GM21423 (cell line): ENCODE results near the gene SLC24A1.
"Not testable (repeated sequence)": the region's sequence is repeated elsewhere in the genome, so short reads cannot be mapped to it uniquely, and the experiment has no call there.

Experiments used
- ATAC-seq: cut with Tn5 transposase; IDR thresholded peaks from one replicate; pipeline ENCODE4 v1.9.1; 2021; ENCODE audit warnings: mild to moderate bottlenecking, moderate library complexity; ENCODE audit not compliant: unreplicated experiment

SLC24A1 gene

DNA sequence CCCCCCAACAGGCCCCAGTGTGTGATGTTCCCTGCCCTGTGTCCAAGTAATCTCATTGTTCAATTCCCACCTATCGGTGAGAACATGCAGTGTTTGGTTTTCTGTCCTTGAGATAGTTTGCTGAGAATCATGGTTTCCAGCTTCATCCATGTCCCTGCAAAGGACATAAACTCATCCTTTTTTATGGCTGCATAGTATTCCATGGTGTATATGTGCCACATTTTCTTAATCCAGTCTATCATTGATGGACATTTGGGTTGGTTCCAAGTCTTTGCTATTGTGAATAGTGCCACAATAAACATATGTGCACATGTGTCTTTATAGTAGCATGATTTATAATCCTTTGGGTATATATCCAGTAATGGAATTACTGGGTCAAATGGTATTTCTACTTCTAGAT, 5.9 kb upstream of the SLC24A1 start:
- not testable (repeated sequence) for ATAC-seq

GRCh38 chr15:65618560-65619109, 3.1 kb upstream of the SLC24A1 start:
- no peak for ATAC-seq

DNA sequence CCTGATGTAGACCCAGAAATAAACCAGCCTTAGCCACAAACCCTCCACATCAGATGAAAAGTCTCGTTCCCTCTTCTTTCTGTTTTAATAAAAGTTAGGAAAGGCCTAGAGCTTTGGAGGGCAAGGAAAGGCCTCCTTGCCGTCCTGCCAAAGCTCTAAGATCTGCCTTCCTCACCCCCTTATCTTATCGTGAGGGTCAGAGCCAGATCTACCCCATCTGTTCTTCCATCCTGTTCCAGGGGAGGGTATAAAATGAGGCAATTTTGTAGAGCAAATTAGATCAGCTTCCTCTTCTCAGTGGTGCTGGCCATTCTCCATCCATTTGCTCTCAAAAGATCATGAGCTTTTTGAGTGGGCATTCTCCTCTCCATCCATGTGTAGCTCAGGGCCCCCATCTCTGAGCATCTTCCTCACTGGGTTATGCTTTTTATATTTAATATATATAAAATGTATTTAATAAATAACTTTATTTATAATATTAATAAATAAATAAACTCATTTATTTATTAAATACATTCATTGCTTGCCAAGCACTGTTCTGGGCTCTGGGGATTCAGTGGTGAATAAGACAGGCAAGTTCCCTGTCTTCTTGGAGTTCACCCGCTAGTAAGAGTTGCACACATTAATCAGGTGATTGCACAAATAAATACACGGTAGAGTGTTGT, 2.0 kb upstream of the SLC24A1 start:
- no peak for ATAC-seq

- no peak for ATAC-seq
Observed at GRCh38 chr15:65620833-65621232, 905 bp upstream of the SLC24A1 start.

DNA sequence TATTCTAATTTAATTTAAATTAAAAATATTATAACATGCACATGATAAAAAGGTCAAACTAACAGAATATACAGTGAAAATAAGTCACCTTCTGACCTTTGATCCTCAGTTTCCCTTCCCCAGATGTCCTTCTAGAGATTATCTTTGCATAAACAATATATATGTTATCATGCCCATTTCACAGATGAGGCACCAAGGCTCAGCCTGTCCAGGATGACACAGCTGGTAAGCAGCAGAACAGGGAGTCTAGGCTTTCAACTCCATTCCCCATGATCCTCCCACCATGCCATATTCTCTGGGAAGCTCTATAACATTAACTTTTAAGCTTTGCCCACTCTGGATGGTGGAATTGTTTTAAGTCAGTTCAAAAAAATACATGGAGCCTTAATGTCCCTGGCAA, 1.4 kb downstream of the SLC24A1 start:
- no peak for ATAC-seq

GRCh38 chr15:65626856-65627255, 5.1 kb downstream of the SLC24A1 start:
- no peak for ATAC-seq

DNA sequence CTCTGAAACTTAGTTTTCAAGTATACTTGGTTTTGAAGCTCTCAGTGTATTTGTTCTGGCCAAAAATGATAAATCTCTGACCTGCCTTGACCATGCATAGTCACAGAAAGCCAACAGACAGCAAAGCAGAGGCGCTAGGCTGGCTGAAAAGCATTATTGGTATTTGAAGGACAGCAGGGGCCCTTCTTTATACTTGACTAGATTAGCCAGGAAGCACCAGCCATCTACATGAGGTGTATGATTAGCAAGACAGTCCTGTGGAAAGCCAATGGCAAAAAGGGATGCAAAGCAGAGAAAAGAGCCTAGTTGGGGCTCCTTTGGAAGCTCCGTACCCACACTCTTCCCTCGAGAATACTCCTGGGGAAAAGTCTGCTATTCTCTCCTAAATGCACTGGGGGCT, 7.8 kb downstream of the SLC24A1 start:
- no peak for ATAC-seq

GRCh38 chr15:65630760-65631159, 9.0 kb downstream of the SLC24A1 start:
- no peak for ATAC-seq

GRCh38 chr15:65631503-65631902, 9.8 kb downstream of the SLC24A1 start:
- peak; percentile 55 for ATAC-seq

DNA sequence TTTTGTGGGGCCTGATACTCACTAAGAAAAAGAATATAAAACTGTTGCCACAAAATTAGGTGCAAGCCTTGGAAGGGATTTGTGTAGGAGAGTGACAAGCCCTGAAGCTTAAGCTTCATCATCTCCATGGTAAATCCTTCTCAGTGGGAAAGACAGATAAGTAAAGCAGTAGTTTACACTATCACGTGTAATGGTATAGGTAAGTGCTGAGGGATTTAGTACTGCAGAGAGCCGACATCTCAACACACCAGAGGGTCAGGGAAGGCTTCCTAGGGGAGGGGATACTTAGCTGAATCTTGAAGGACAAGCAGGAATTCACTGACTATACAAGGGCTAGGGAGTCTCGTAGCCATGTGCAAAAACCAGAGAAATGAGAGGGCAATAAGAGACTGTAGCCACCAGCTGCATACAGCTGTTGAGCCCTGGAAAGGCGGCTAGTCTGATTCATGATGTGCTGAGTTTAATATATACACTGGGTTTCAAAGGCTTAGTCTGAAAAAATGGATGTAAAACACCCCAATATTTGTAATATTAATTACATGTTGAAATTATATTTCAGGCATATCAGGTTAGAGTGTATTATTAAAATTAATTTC, 11.1 kb downstream of the SLC24A1 start:
- no peak for ATAC-seq

DNA sequence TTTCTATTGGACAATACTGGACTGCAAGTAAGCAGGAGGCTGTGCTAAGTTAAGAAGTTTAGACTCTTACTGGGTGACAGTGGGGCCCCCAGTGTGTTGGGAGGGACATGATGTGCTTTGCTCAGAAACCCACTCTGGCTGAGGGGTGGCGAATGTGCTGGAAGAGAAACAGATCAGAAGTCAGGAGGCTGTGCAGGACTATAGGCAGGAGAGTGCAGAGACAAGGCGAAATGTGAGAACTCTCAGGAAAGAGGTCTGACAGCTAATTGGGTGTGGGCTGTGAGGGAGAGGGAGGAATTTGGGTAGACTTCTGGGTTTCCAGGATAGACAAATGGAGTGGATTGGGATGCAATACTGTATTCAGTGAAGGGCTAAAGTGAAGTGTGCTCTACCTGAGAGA, 12.0 kb downstream of the SLC24A1 start:
- ATAC-seq: no peak

DNA sequence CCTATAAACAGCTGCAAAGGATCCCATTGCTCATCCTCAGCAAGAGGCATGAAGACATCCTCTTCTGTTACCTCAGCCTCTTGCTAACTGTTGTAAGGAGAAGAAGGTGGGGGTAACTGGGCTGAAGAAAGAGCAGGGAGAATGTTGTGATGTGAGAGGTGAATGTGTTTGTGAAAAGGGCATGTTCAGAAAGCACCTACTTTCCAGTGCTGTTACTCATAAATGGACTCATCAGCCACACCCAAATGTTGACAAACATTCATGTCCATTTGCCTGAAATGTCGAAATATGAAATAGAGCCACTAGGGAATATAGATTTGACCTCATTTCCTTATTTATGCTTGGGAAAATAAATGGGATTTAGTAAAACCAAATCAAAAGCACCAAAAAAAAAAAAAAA, 12.6 kb downstream of the SLC24A1 start:
- ATAC-seq: no peak

DNA sequence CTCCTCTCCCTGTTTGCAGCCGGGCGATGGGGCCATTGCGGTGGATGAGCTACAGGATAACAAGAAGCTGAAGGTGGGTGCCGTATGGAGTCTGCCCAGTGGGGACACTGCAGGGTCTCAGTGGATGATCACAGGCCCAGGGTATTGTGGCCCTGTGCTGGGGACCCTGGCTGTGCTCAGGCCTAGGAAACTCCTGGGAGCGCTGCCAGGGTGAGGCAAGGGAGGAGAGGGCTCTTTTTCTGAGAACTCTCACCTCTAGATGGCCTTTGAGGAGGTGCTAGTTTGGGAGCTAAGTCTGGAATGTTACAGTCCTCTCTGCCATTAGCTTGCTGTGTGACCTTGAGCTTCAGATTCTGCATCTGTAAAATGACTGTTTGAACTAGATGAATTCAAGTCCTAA, 16.4 kb downstream of the SLC24A1 start:
- ATAC-seq: no peak

DNA sequence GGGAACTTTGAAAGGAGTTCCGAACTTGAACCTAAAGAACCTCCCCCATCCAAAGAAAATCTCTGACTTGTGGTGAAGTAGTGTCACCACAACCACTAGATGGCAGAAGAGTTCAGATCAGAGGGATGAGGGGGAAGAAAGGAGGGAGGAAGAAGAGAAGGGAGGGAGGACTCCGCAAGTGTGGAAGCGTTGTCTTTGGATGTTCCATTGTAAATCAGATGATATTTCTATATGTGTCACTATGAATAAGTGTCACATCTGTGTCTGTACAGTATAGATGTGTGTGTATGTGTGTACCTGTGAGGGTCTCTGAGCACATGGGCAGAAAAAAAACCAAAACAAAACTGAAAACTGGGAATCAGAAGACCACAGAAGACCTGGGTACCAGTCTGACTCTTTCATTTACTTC, 16.9 kb downstream of the SLC24A1 start:
- no peak for ATAC-seq

GRCh38 chr15:65639509-65639908, 17.8 kb downstream of the SLC24A1 start:
- no peak for ATAC-seq

GRCh38 chr15:65641768-65642475, 20.2 kb downstream of the SLC24A1 start:
- no peak for ATAC-seq

DNA sequence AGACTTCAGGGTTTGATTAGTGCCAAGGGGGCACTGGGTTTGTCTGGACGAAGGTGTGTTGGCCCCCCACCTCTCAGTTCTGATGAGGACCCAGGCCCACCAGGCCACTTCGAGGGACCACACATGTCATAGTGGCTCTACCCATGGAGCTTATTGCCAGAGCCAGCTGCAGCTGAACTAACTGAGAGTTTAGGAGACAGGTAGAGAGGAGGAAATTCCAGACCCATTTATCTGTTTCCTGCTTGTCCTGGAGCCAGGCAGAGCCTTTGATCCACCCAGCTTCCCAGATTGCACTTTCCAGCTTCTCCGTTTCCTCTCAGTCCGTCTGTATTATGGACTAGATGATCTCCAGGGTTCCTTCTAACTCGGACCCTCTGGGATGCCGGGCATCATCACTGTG, 20.9 kb downstream of the SLC24A1 start:
- ATAC-seq: no peak

DNA sequence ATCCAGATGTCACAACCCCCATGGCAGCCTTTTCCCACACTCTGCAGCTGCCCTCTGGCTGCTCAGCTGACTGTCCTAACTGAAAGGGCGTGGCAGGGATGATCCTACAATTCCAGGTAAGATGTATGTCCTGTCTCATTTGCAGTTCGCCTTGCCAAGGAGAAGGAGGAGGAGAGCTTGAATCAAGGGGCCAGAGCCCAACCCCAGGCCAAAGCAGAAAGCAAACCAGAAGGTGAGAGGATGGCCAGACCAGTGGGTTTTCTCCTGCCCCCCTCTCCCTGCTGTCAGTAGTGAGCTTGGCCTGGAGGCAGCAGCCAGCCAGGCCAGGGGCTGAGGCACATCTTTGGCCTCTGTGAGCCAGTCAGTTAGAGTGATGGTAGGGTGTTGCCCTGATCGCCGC, 22.5 kb downstream of the SLC24A1 start:
- ATAC-seq: no peak

DNA sequence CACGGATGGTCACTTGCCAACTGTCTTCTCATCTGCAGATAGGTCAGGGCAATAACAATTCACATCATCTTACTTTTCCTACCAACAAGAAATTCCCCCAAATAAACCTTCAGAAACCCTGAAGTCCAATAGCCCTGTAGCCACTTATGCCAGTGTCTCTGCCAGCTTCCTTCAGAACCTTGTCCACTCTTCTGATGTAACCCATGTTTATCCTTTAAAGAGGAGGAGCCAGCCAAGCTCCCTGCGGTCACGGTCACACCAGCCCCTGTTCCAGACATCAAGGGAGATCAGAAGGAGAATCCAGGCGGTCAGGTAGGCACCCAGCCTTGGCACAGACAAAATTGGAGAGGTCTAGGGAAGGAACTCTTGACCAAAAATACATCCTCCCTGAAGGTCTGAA, 23.7 kb downstream of the SLC24A1 start:
- ATAC-seq: no peak

DNA sequence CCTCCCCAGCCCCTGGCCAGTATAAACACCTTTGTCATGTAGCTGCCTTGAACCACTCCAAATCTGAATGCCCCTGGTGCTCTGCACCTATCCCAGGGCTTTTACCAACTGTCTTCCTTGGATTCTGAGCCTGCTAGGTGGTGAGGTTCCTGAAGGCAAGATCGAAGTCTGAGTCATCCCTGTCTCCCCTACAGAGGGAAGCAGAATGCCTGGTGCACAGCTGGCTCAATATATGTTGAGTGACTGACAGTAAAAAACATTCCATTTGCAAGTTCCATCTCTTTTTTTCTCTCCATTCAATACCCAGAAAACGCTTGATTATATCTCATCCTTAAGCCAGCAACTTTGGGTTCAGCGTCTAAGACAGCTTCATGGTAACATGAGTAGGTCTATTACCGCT, 24.7 kb downstream of the SLC24A1 start:
- no peak for ATAC-seq

DNA sequence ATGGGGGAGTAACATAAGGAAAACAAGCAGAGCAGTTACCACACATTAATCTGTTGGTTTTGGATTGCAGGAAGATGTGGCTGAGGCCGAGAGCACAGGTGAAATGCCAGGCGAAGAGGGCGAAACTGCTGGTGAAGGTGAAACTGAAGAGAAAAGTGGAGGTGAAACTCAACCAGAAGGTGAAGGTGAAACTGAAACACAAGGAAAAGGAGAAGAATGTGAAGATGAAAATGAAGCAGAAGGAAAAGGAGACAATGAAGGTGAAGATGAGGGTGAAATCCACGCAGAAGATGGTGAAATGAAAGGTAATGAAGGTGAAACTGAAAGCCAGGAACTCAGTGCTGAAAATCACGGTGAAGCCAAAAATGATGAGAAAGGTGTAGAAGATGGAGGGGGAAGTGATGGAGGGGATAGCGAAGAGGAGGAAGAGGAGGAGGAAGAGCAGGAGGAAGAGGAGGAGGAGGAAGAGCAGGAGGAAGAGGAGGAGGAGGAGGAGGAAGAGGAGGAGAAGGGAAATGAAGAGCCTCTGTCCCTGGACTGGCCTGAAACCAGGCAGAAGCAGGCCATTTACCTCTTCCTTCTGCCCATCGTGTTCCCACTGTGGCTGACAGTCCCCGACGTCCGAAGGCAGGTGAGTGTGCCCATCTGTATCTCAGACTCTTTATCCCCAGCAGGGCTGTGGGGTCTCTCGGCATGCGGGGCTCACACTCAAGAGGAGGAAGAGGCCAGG, 28.7 kb downstream of the SLC24A1 start:
- ATAC-seq: no peak

- ATAC-seq: no peak
Observed at GRCh38 chr15:65651042-65651322, 29.2 kb downstream of the SLC24A1 start.
